HepG2 (cell line): ENCODE measurements around the gene SZRD1. TPM values are rescaled to one million over a fixed set of nuclear protein-coding genes. Genes with fewer than 3 reads are reported as not detected.

ENCODE experiments used
- CEBPG ChIP-seq: IDR thresholded peaks from 2 replicates; pipeline ENCODE4 v1.6.1; 2016
- ELF1 ChIP-seq: sonication (generic); formaldehyde crosslinking; IDR thresholded peaks from 2 replicates; pipeline ENCODE4 v1.4.0; 2020; ENCODE audit warnings: missing genetic modification reagents
- ELF4 ChIP-seq: sonication (generic); formaldehyde crosslinking; IDR thresholded peaks from 2 replicates; pipeline ENCODE4 v1.5.0; 2020; ENCODE audit warnings: missing genetic modification reagents, mild to moderate bottlenecking, moderate library complexity, borderline replicate concordance
- FOXJ3 ChIP-seq: sonication (generic); formaldehyde crosslinking; IDR thresholded peaks from 2 replicates; pipeline ENCODE4 v1.4.0; 2020; ENCODE audit warnings: missing genetic modification reagents, mild to moderate bottlenecking, borderline replicate concordance
- KAT2B ChIP-seq: fragments of 150-350 bp; IDR thresholded peaks from 2 replicates; pipeline ENCODE4 v1.6.1; 2014; ENCODE audit warnings: low read depth, low read length, borderline replicate concordance
- MYNN ChIP-seq: sonication (generic); formaldehyde crosslinking; IDR thresholded peaks from 2 replicates; pipeline ENCODE4 v1.4.0; 2020; ENCODE audit warnings: mild to moderate bottlenecking, low read depth, missing genetic modification reagents
- NFIB ChIP-seq: sonication (generic); formaldehyde crosslinking; IDR thresholded peaks from 2 replicates; pipeline ENCODE4 v1.9.0; 2021; ENCODE audit warnings: missing genetic modification reagents, mild to moderate bottlenecking, borderline replicate concordance
- SP140L ChIP-seq: sonication (generic); formaldehyde crosslinking; IDR thresholded peaks from 2 replicates; pipeline ENCODE4 v1.4.0; 2020; ENCODE audit warnings: missing genetic modification reagents, borderline replicate concordance
- TBX2 ChIP-seq: sonication (generic); formaldehyde crosslinking; IDR thresholded peaks from 2 replicates; pipeline ENCODE4 v1.5.0; 2020; ENCODE audit warnings: missing genetic modification reagents, mild to moderate bottlenecking, borderline replicate concordance
- TBX3 ChIP-seq: fragments of 450-650 bp; IDR thresholded peaks from 2 replicates; pipeline ENCODE4 v1.6.1; 2017; ENCODE audit warnings: antibody characterized with exemption, mild to moderate bottlenecking, inconsistent platforms, borderline replicate concordance
- YEATS4 ChIP-seq: sonication (generic); formaldehyde crosslinking; IDR thresholded peaks from 2 replicates; pipeline ENCODE4 v1.4.0; 2020; ENCODE audit warnings: missing genetic modification reagents, borderline replicate concordance
- ZBTB38 ChIP-seq: sonication (generic); formaldehyde crosslinking; IDR thresholded peaks from 2 replicates; pipeline ENCODE4 v1.5.1; 2020; ENCODE audit warnings: mild to moderate bottlenecking, missing genetic modification reagents
- ZNF251 ChIP-seq: sonication (generic); formaldehyde crosslinking; IDR thresholded peaks from 2 replicates; pipeline ENCODE4 v1.9.0; 2021; ENCODE audit warnings: mild to moderate bottlenecking, missing genetic modification reagents
- ZNF431 ChIP-seq: sonication (generic); formaldehyde crosslinking; IDR thresholded peaks from 2 replicates; pipeline ENCODE4 v1.9.0; 2022; ENCODE audit warnings: missing genetic modification reagents, low read depth, mild to moderate bottlenecking, borderline replicate concordance
- ZNF562 ChIP-seq: sonication (generic); formaldehyde crosslinking; IDR thresholded peaks from 2 replicates; pipeline ENCODE4 v1.8.0; 2022; ENCODE audit warnings: missing genetic modification reagents, borderline replicate concordance
- ZNF605 ChIP-seq: sonication (generic); formaldehyde crosslinking; IDR thresholded peaks from 2 replicates; pipeline ENCODE4 v1.8.0; 2022; ENCODE audit warnings: mild to moderate bottlenecking, missing genetic modification reagents
- ZNF614 ChIP-seq: IDR thresholded peaks from 2 replicates; pipeline ENCODE4 v1.6.1; 2018; ENCODE audit warnings: missing biosample characterization, missing genetic modification reagents, inconsistent platforms, borderline replicate concordance
- polyA plus RNA-seq, 8 experiments: library from polyadenylated mRNA; depleted of rRNA in 3 of 8; stranded (reverse) in 7 of 8; unstranded in 1 of 8; fragments of >200 nt; fragmentation: Illumina TruSeq in 4 of 8; extraction: Trizol in 4 of 8; gene quantifications; 2 replicates each; pipeline versions ENCODE4 v1.2.1 to v1.2.3, GENCODE V29; 2011 to 2016; ENCODE audit warnings: low read depth in 4 of 8, missing spikeins in 1 of 8, mixed read lengths in 1 of 8; ENCODE audit not compliant: insufficient read depth in 1 of 8
- total RNA-seq, 5 experiments: library from RNA; depleted of rRNA; stranded (reverse); fragments of >200 nt; fragmentation: Illumina TruSeq; extraction: Trizol; gene quantifications; 2 replicates each; pipeline ENCODE4 v1.2.3, GENCODE V29; 2016; ENCODE audit warnings: low read depth in 1 of 5
- TF ChIP-seq, protein P1 (sequence below): sonication (generic); formaldehyde crosslinking; IDR thresholded peaks from 2 replicates; pipeline ENCODE4; 2020; ENCODE audit warnings: missing genetic modification reagents, mild to moderate bottlenecking, borderline replicate concordance
- TF ChIP-seq, protein P2 (sequence below): sonication (generic); formaldehyde crosslinking; IDR thresholded peaks from 2 replicates; pipeline ENCODE4 v1.5.0; 2020; ENCODE audit warnings: mild to moderate bottlenecking, missing genetic modification reagents
- TF ChIP-seq, protein P3 (sequence below): sonication (generic); formaldehyde crosslinking; IDR thresholded peaks from 2 replicates; pipeline ENCODE4 v1.8.1; 2022; ENCODE audit warnings: low read depth, mild to moderate bottlenecking, missing genetic modification reagents

SZRD1 gene
- total and polyA plus RNA-seq, 2 of the 13 experiments (the other 11 are each of a cell fraction or from before 2014, with no cell fraction given): 28.5 to 41.4 TPM

DNA sequence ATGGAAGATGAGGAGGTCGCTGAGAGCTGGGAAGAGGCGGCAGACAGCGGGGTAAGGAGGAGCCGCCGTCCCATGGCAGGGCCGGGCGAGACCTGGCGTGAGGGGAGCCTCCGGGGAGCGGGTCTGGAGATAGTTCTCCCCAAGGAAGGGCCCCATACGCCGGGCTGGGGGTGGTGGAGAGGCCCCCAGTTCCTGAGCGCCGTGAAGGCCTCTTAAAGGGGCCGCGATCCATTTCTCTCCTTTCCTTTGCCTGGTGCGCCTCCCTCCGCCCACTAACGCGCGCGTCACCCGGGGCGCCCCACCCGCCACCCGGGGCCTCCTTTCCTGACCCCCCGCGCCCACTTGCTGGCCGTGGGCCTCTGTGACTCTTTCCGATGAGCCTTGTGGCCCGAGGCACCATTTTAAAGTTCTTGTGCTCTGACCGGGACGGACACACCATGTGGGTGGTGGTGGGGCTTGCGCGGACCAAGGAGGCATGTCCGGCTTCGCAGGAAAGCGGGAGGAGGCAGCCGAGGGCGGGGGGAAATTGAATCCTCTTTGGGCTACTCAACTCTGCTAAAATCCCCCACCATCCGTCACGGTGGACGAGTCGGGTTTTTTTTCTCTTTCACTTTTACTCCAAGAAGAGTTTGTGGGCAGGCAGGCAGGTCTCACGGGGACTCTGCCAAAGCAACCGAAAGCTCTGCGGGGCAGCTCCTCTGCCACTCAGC is 371 bp downstream of the SZRD1 start (continued):
- TF ChIP-seq, protein P1, sequence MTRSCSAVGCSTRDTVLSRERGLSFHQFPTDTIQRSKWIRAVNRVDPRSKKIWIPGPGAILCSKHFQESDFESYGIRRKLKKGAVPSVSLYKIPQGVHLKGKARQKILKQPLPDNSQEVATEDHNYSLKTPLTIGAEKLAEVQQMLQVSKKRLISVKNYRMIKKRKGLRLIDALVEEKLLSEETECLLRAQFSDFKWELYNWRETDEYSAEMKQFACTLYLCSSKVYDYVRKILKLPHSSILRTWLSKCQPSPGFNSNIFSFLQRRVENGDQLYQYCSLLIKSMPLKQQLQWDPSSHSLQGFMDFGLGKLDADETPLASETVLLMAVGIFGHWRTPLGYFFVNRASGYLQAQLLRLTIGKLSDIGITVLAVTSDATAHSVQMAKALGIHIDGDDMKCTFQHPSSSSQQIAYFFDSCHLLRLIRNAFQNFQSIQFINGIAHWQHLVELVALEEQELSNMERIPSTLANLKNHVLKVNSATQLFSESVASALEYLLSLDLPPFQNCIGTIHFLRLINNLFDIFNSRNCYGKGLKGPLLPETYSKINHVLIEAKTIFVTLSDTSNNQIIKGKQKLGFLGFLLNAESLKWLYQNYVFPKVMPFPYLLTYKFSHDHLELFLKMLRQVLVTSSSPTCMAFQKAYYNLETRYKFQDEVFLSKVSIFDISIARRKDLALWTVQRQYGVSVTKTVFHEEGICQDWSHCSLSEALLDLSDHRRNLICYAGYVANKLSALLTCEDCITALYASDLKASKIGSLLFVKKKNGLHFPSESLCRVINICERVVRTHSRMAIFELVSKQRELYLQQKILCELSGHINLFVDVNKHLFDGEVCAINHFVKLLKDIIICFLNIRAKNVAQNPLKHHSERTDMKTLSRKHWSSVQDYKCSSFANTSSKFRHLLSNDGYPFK: peak; percentile 81; the same call in 1 of the 2 replicates
- TF ChIP-seq, protein P2, sequence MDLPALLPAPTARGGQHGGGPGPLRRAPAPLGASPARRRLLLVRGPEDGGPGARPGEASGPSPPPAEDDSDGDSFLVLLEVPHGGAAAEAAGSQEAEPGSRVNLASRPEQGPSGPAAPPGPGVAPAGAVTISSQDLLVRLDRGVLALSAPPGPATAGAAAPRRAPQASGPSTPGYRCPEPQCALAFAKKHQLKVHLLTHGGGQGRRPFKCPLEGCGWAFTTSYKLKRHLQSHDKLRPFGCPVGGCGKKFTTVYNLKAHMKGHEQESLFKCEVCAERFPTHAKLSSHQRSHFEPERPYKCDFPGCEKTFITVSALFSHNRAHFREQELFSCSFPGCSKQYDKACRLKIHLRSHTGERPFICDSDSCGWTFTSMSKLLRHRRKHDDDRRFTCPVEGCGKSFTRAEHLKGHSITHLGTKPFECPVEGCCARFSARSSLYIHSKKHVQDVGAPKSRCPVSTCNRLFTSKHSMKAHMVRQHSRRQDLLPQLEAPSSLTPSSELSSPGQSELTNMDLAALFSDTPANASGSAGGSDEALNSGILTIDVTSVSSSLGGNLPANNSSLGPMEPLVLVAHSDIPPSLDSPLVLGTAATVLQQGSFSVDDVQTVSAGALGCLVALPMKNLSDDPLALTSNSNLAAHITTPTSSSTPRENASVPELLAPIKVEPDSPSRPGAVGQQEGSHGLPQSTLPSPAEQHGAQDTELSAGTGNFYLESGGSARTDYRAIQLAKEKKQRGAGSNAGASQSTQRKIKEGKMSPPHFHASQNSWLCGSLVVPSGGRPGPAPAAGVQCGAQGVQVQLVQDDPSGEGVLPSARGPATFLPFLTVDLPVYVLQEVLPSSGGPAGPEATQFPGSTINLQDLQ (CRISPR knock-in tag): 0 out of 2 replicates have a peak, but pooled peaks have one; percentile 63
- TF ChIP-seq YEATS4 (CRISPR knock-in tag) (peak; percentile 83), SP140L (CRISPR knock-in tag) (no peak), ELF1 (CRISPR knock-in tag) (no peak), ZNF431 (CRISPR knock-in tag) (no peak), ELF4 (peak; percentile 75; the same call in 1 of the 2 replicates), NFIB (CRISPR knock-in tag) (no peak), TBX3 (no peak), ZNF562 (CRISPR knock-in tag) (no peak), MYNN (CRISPR knock-in tag) (peak; percentile 77; the same call in 1 of the 2 replicates), ZNF605 (no peak; the same call in 1 of the 2 replicates), KAT2B (no peak), ZNF614 (CRISPR knock-in tag) (no peak; the same call in 1 of the 2 replicates), TBX2 (CRISPR knock-in tag) (peak; percentile 82), ZNF251 (CRISPR knock-in tag) (no peak), ZBTB38 (CRISPR knock-in tag) (peak; percentile 55; the same call in 1 of the 2 replicates), FOXJ3 (CRISPR knock-in tag) (0 out of 2 replicates have a peak, but pooled peaks have one; percentile 32), CEBPG (CRISPR knock-in tag) (no peak)
- TF ChIP-seq, protein P3, sequence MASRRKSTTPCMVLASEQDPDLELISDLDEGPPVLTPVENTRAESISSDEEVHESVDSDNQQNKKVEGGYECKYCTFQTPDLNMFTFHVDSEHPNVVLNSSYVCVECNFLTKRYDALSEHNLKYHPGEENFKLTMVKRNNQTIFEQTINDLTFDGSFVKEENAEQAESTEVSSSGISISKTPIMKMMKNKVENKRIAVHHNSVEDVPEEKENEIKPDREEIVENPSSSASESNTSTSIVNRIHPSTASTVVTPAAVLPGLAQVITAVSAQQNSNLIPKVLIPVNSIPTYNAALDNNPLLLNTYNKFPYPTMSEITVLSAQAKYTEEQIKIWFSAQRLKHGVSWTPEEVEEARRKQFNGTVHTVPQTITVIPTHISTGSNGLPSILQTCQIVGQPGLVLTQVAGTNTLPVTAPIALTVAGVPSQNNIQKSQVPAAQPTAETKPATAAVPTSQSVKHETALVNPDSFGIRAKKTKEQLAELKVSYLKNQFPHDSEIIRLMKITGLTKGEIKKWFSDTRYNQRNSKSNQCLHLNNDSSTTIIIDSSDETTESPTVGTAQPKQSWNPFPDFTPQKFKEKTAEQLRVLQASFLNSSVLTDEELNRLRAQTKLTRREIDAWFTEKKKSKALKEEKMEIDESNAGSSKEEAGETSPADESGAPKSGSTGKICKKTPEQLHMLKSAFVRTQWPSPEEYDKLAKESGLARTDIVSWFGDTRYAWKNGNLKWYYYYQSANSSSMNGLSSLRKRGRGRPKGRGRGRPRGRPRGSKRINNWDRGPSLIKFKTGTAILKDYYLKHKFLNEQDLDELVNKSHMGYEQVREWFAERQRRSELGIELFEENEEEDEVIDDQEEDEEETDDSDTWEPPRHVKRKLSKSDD (CRISPR knock-in tag): no peak
